ENCODE results near the gene IRF7.

The IRF7 gene

GRCh38 chr11:626475-627307 lies 10.9 kb upstream of the IRF7 start, which contains the start of gene SCT:
Gene SCT (minus strand): TSS chr11:627181. CDS start chr11:627143, 38 bp downstream.
- Histone ChIP-seq H3K27ac (ENCODE audit: low read length) (no peak within 1 kb of the TSS), H3K9ac (ENCODE audit: low read length) (no peak within 1 kb of the TSS), H3K9me3 (ENCODE audit: control insufficient read depth, low read depth, low read length) (no peaks in the 10 kb centered on the region), H3K4me3 (ENCODE audit: low read length) (no peak within 1 kb of the TSS), H3K27me3 (ENCODE audit: control insufficient read depth, insufficient read depth, low read length) (peaks cover 39% of the 10 kb centered on the region), H3K36me3 (ENCODE audit: control insufficient read depth, low read depth, low read length) (no peaks in the 10 kb centered on the region), H3K4me1 (ENCODE audit: control insufficient read depth, low read depth, low read length) (no peaks in the 10 kb centered on the region)

- H3K27ac ChIP-seq (ENCODE audit: low read length) = no peak overlapping the region
- no peaks in the 10 kb centered on the region for H3K9me3 ChIP-seq (ENCODE audit: control insufficient read depth, low read depth, low read length)
- no peak overlapping the region for H3K4me3 ChIP-seq (ENCODE audit: low read length)
- no peak overlapping the region for H3K9ac ChIP-seq (ENCODE audit: low read length)
- no peaks in the 10 kb centered on the region for H3K36me3 ChIP-seq (ENCODE audit: control insufficient read depth, low read depth, low read length)
- peaks cover 39% of the 10 kb centered on the region for H3K27me3 ChIP-seq (ENCODE audit: control insufficient read depth, insufficient read depth, low read length)
- no peaks in the 10 kb centered on the region for H3K4me1 ChIP-seq (ENCODE audit: control insufficient read depth, low read depth, low read length)
These were observed 10.0 kb upstream of the IRF7 start for GRCh38 chr11:625636-626268.

GRCh38 chr11:624705-625635 lies 9.2 kb upstream of the IRF7 start, which contains the start of gene CDHR5:
Gene CDHR5 (minus strand): TSS chr11:624955. CDS start chr11:624902, 53 bp downstream.
- Histone ChIP-seq H3K9me3 (ENCODE audit: control insufficient read depth, low read depth, low read length) (no peaks in the 10 kb centered on the region), H3K9ac (ENCODE audit: low read length) (no peak within 1 kb of the TSS), H3K27ac (ENCODE audit: low read length) (no peak within 1 kb of the TSS), H3K4me3 (ENCODE audit: low read length) (no peak within 1 kb of the TSS), H3K4me1 (ENCODE audit: control insufficient read depth, low read depth, low read length) (no peaks in the 10 kb centered on the region), H3K36me3 (ENCODE audit: control insufficient read depth, low read depth, low read length) (no peaks in the 10 kb centered on the region), H3K27me3 (ENCODE audit: control insufficient read depth, insufficient read depth, low read length) (peaks cover 39% of the 10 kb centered on the region)

DNA sequence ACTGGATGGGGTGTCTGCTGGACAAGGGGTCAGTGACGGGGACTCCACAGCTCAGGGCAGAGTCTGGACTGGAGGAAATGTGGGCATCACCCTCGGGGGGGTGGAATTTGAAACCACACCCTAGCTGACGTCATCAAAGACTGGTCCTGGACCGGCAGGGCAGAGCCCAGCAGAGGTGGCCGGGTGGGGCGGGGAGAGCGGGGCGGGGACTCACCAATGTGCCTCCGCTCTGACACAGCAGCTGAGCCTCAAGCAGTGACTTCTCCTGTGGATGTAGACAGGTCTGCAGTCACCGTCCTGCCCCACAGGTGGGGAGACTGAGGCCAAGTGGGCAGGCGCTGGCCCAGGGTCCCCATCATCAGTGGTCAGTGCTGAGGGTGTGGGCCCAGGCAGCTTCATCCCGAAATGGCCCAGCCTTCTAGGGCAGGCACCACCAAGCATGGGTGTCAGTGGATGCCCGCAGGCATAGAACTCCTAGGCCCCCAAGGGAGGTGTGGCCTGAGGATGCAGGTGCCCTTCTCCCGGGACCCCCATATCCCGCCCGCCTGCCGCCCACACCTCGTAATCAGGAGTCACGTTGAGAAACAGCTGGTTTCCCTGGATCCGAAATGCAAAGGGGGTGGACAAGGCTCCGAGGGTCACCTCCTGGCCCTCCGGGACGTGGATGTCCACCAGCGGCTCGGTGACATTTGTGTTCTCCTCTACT lies 8.4 kb upstream of the IRF7 start:
- no peak overlapping the region for H3K27ac ChIP-seq (ENCODE audit: low read length)
- H3K9me3 ChIP-seq (ENCODE audit: control insufficient read depth, low read depth, low read length) = no peaks in the 10 kb centered on the region
- no peaks in the 10 kb centered on the region for H3K4me1 ChIP-seq (ENCODE audit: control insufficient read depth, low read depth, low read length)
- H3K4me3 ChIP-seq (ENCODE audit: low read length) = no peak overlapping the region
- no peaks in the 10 kb centered on the region for H3K36me3 ChIP-seq (ENCODE audit: control insufficient read depth, low read depth, low read length)
- H3K27me3 ChIP-seq (ENCODE audit: control insufficient read depth, insufficient read depth, low read length) = peaks cover 35% of the 10 kb centered on the region
- no peak overlapping the region for H3K9ac ChIP-seq (ENCODE audit: low read length)

GRCh38 chr11:623349-623869 lies 7.7 kb upstream of the IRF7 start:
- Histone ChIP-seq H3K4me3 (ENCODE audit: low read length) (no peak overlapping the region), H3K27ac (ENCODE audit: low read length) (no peak overlapping the region), H3K27me3 (ENCODE audit: control insufficient read depth, insufficient read depth, low read length) (peaks cover 27% of the 10 kb centered on the region), H3K4me1 (ENCODE audit: control insufficient read depth, low read depth, low read length) (no peaks in the 10 kb centered on the region), H3K36me3 (ENCODE audit: control insufficient read depth, low read depth, low read length) (no peaks in the 10 kb centered on the region), H3K9me3 (ENCODE audit: control insufficient read depth, low read depth, low read length) (no peaks in the 10 kb centered on the region), H3K9ac (ENCODE audit: low read length) (no peak overlapping the region)

GRCh38 chr11:621838-622237 lies 6.1 kb upstream of the IRF7 start:
- no peak overlapping the region for H3K27ac ChIP-seq (ENCODE audit: low read length)
- H3K4me1 ChIP-seq (ENCODE audit: control insufficient read depth, low read depth, low read length) = no peaks in the 10 kb centered on the region
- no peaks in the 10 kb centered on the region for H3K9me3 ChIP-seq (ENCODE audit: control insufficient read depth, low read depth, low read length)
- no peak overlapping the region for H3K9ac ChIP-seq (ENCODE audit: low read length)
- H3K27me3 ChIP-seq (ENCODE audit: control insufficient read depth, insufficient read depth, low read length) = peaks cover 16% of the 10 kb centered on the region
- H3K36me3 ChIP-seq (ENCODE audit: control insufficient read depth, low read depth, low read length) = no peaks in the 10 kb centered on the region
- no peak overlapping the region for H3K4me3 ChIP-seq (ENCODE audit: low read length)

- H3K27me3 ChIP-seq (ENCODE audit: control insufficient read depth, insufficient read depth, low read length) = peaks cover 10% of the 10 kb centered on the region
- no peak overlapping the region for H3K27ac ChIP-seq (ENCODE audit: low read length)
- H3K4me1 ChIP-seq (ENCODE audit: control insufficient read depth, low read depth, low read length) = no peaks in the 10 kb centered on the region
- H3K4me3 ChIP-seq (ENCODE audit: low read length) = no peak overlapping the region
- H3K36me3 ChIP-seq (ENCODE audit: control insufficient read depth, low read depth, low read length) = no peaks in the 10 kb centered on the region
- H3K9me3 ChIP-seq (ENCODE audit: control insufficient read depth, low read depth, low read length) = no peaks in the 10 kb centered on the region
- no peak overlapping the region for H3K9ac ChIP-seq (ENCODE audit: low read length)
These were observed 5.4 kb upstream of the IRF7 start for GRCh38 chr11:620935-621814.

DNA sequence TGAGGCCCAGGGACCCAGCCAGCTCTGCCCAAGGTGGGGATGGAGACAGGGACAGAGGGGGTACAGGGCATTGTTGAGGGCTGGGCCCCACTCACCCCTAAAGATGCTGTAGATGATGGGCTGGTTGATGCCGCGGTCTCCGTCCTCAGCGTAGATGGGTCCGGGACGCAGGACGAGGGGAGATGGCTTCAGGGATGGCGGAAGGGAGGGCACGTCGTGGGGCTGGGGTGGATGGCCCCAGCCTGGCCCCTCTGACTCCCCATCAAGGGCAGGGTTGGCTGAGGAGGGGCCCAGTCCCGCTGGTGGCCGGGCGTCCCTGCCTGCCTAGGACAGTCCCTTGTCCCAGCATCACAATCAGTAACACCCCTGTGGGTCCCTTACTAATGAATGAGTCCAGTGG lies 4.5 kb upstream of the IRF7 start:
- no peak overlapping the region for H3K4me3 ChIP-seq (ENCODE audit: low read length)
- H3K27me3 ChIP-seq (ENCODE audit: control insufficient read depth, insufficient read depth, low read length) = peaks cover under 1% of the 10 kb centered on the region
- H3K9ac ChIP-seq (ENCODE audit: low read length) = no peak overlapping the region
- no peaks in the 10 kb centered on the region for H3K36me3 ChIP-seq (ENCODE audit: control insufficient read depth, low read depth, low read length)
- H3K9me3 ChIP-seq (ENCODE audit: control insufficient read depth, low read depth, low read length) = no peaks in the 10 kb centered on the region
- H3K4me1 ChIP-seq (ENCODE audit: control insufficient read depth, low read depth, low read length) = no peaks in the 10 kb centered on the region
- H3K27ac ChIP-seq (ENCODE audit: low read length) = no peak overlapping the region

DNA sequence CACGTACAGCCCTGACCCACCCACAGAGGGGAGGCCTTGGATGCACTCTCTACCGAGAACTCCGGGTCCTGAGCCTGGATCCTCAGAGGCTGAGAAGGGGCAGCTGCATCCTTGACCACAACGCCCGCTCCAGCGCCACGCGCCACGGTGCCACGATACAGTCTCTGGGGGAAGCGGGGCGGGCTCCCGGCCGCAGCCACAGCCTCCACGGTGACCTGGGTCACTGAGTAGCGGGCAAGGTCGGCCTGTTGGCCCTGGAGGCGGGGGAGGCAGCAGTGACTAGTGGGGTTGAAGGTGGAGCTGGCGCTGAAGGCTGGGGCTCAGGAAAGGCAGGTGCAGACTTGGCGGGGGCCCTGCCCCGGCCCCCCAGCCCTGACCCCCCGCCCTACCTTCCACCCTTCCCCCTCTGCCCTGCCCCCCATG lies 3.9 kb upstream of the IRF7 start:
- no peaks in the 10 kb centered on the region for H3K4me1 ChIP-seq (ENCODE audit: control insufficient read depth, low read depth, low read length)
- H3K9ac ChIP-seq (ENCODE audit: low read length) = no peak overlapping the region
- H3K9me3 ChIP-seq (ENCODE audit: control insufficient read depth, low read depth, low read length) = no peaks in the 10 kb centered on the region
- H3K36me3 ChIP-seq (ENCODE audit: control insufficient read depth, low read depth, low read length) = no peaks in the 10 kb centered on the region
- H3K27me3 ChIP-seq (ENCODE audit: control insufficient read depth, insufficient read depth, low read length) = no peaks in the 10 kb centered on the region
- no peak overlapping the region for H3K27ac ChIP-seq (ENCODE audit: low read length)
- H3K4me3 ChIP-seq (ENCODE audit: low read length) = no peak overlapping the region
